Measurements from ENCODE around the gene NSL1. TPM values are rescaled to one million over a fixed set of nuclear protein-coding genes. Genes with fewer than 3 reads are reported as not detected.

The NSL1 gene
- total RNA-seq, 2 donors from 2014 or later = 41.8 to 44.9 TPM

DNA sequence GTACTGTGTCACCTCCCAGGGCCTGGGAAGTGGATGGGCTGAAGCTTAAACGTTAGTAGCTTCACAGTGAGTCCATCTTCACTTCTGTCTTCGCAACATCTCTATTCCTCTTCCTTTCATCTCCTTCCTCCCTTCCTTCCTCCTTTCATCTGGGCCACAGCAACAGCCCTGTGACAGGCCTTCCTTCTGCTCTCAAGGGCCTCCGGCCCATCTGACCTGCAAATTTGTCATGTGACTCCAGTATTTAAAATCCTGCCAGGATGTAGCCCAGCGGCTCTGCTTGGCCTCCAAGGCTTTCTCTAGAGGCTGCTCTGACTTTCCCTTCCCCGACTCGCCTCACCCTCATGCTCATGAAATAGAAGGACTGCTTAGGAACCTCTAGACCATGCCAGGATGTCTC is 81.0 kb downstream of the NSL1 start:
- ATAC-seq (replicated peaks in 1 of 2) = no peak
- Mint-ChIP-seq H3K4me1 (ENCODE audit: low read depth) (peaks cover 40% of the 10 kb centered on the region), H3K27ac (peak overlapping the region; percentile 12), H3K36me3 (ENCODE audit: insufficient read depth in 2 of 2) (peaks cover 1 to 2% of the 10 kb centered on the region in 2 donors), H3K4me3 (no peak overlapping the region), H3K27me3 (ENCODE audit: low read depth) (peaks cover under 1% of the 10 kb centered on the region), H3K9me3 (peaks cover 0 to under 1% of the 10 kb centered on the region in 2 donors)
- no peak for DNase-seq

DNA sequence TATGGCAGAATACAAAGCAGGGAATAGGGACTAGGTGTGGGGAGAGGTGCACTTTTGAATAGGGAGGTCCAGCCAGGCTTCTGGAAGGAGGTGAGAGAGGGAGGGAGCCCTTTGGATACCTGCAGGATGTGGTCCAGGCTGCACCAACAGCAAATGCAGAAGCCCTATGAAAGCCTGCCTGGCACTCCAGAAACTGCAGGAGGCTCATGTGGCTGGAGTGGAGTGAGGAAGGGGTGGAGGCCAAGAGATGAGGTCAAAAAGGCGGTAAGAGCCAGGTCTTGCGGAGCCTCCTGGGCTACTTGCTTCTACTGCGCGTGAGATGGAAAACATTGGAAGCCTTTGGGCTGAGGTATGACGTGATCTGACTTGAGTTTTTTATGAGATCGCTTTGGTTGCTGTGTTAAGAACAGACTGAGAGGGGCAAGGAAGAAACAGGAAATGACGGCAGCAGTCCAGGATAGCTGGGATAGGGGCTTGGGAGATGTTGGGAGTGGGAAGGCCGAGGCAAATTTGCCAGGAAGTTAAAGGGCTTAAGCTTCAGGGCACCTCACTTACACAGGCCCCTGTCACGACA is 87.5 kb downstream of the NSL1 start:
- Mint-ChIP-seq H3K27ac (peak overlapping the region; percentile 78), H3K36me3 (ENCODE audit: insufficient read depth in 2 of 2) (peaks cover 0 to 2% of the 10 kb centered on the region in 2 donors), H3K9me3 (no peaks in the 10 kb centered on the region), H3K4me3 (peak overlapping the region; percentile 18 to 96), H3K27me3 (ENCODE audit: low read depth) (peaks cover 7% of the 10 kb centered on the region), H3K4me1 (ENCODE audit: low read depth) (peaks cover 45% of the 10 kb centered on the region)
- DNase-seq (no peak), ATAC-seq (replicated peaks in 1 of 2) (no peak)

GRCh38 chr1:212702672-212703071 is 88.9 kb downstream of the NSL1 start:
- peaks cover 3 to 7% of the 10 kb centered on the region in 2 donors for H3K36me3 Mint-ChIP-seq (ENCODE audit: insufficient read depth in 2 of 2)
- no peaks in the 10 kb centered on the region for H3K9me3 Mint-ChIP-seq
- ATAC-seq (replicated peaks in 1 of 2) = no peak
- H3K27me3 Mint-ChIP-seq (ENCODE audit: low read depth) = peaks cover 7% of the 10 kb centered on the region
- H3K27ac Mint-ChIP-seq = peak overlapping the region; percentile 78
- peak overlapping the region; percentile 66 to 96 for H3K4me3 Mint-ChIP-seq
- no peak for DNase-seq
- H3K4me1 Mint-ChIP-seq (ENCODE audit: low read depth) = peaks cover 57% of the 10 kb centered on the region

DNA sequence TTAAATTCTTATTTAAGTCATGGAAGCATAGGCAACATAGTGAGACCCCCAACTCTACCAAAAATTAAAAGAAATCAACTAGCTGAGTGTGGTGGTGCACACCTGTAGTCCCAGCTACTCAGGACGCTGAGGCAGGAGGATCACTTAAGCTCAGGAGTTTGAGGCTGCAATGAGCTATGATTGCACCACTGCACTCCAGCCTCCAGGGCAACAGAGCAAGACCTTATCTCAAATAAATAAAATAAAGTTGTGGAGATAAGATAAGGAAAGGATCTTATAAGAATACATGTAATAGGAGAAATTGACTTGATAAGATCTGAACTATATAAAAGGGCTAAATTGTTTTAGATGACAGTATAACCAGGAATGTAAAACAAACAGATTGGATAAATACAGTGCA is 89.7 kb downstream of the NSL1 start:
- Mint-ChIP-seq H3K27me3 (ENCODE audit: low read depth) (peaks cover 7% of the 10 kb centered on the region), H3K4me3 (peak overlapping the region; percentile 89 to 96), H3K4me1 (ENCODE audit: low read depth) (peaks cover 65% of the 10 kb centered on the region), H3K27ac (peak overlapping the region; percentile 78), H3K36me3 (ENCODE audit: insufficient read depth in 2 of 2) (peaks cover 9 to 14% of the 10 kb centered on the region in 2 donors), H3K9me3 (no peaks in the 10 kb centered on the region)
- DNase-seq = no peak
- no peak for ATAC-seq (replicated peaks in 1 of 2)

- peaks cover 14 to 19% of the 10 kb centered on the region in 2 donors for H3K36me3 Mint-ChIP-seq (ENCODE audit: insufficient read depth in 2 of 2)
- DNase-seq (peak; percentile 59 to 60), ATAC-seq (replicated peaks in 1 of 2) (peak; percentile 15 to 27)
- peak overlapping the region; percentile 89 to 96 for H3K4me3 Mint-ChIP-seq
- no peaks in the 10 kb centered on the region for H3K9me3 Mint-ChIP-seq
- H3K4me1 Mint-ChIP-seq (ENCODE audit: low read depth) = peaks cover 72% of the 10 kb centered on the region
- peaks cover 7% of the 10 kb centered on the region for H3K27me3 Mint-ChIP-seq (ENCODE audit: low read depth)
- peak overlapping the region; percentile 78 for H3K27ac Mint-ChIP-seq
These were observed 90.4 kb downstream of the NSL1 start for GRCh38 chr1:212700892-212701819.

- peak; percentile 85 to 87 for DNase-seq
These were observed 91.2 kb downstream of the NSL1 start for GRCh38 chr1:212700223-212700891.

GRCh38 chr1:212699625-212700222 is 91.9 kb downstream of the NSL1 start, which contains the start of gene BATF3:
BATF3 (minus strand) TSS chr1:212699840; CDS start chr1:212699762, 78 bp downstream.
- H3K4me1 Mint-ChIP-seq (ENCODE audit: low read depth) = peaks cover 81% of the 10 kb centered on the region

More at GRCh38 chr1:212700223-212700891, 91.2 kb downstream of the NSL1 start:
- ATAC-seq (replicated peaks in 1 of 2) = peak; percentile 38 to 58
- Mint-ChIP-seq H3K4me3 (peak overlapping the region; percentile 89 to 96), H3K27ac (peak overlapping the region; percentile 78), H3K4me1 (ENCODE audit: low read depth) (peaks cover 80% of the 10 kb centered on the region), H3K9me3 (no peaks in the 10 kb centered on the region), H3K27me3 (ENCODE audit: low read depth) (peaks cover 7% of the 10 kb centered on the region), H3K36me3 (ENCODE audit: insufficient read depth in 2 of 2) (peaks cover 22 to 27% of the 10 kb centered on the region in 2 donors)

GRCh38 chr1:212699104-212699624 is 92.4 kb downstream of the NSL1 start:
- Mint-ChIP-seq H3K27me3 (ENCODE audit: low read depth) (peaks cover 5% of the 10 kb centered on the region), H3K27ac (peak overlapping the region; percentile 97), H3K4me1 (ENCODE audit: low read depth) (peaks cover 80% of the 10 kb centered on the region)

More at GRCh38 chr1:212699625-212700222, 91.9 kb downstream of the NSL1 start, which contains the start of gene BATF3:
- DNase-seq (peak in 1 of 2 donors; percentile 84), ATAC-seq (replicated peaks in 1 of 2) (peak; percentile 44 to 47)
- H3K9me3 Mint-ChIP-seq = no peaks in the 10 kb centered on the region
- H3K27ac Mint-ChIP-seq = peak within 1 kb of the TSS; percentile 97
- H3K27me3 Mint-ChIP-seq (ENCODE audit: low read depth) = peaks cover 7% of the 10 kb centered on the region
- peaks cover 27% of the 10 kb centered on the region in 2 donors for H3K36me3 Mint-ChIP-seq (ENCODE audit: insufficient read depth in 2 of 2)
- peak within 1 kb of the TSS; percentile 89 to 96 for H3K4me3 Mint-ChIP-seq

GRCh38 chr1:212698467-212699103 is 93.0 kb downstream of the NSL1 start:
- H3K9me3 Mint-ChIP-seq = no peaks in the 10 kb centered on the region
- peaks cover 29 to 37% of the 10 kb centered on the region in 2 donors for H3K36me3 Mint-ChIP-seq (ENCODE audit: insufficient read depth in 2 of 2)
- peaks cover 74% of the 10 kb centered on the region for H3K4me1 Mint-ChIP-seq (ENCODE audit: low read depth)
- H3K4me3 Mint-ChIP-seq = peak overlapping the region; percentile 89 to 96
- no peak for DNase-seq
- no peak for ATAC-seq (replicated peaks in 1 of 2)
- peak overlapping the region; percentile 97 for H3K27ac Mint-ChIP-seq
- H3K27me3 Mint-ChIP-seq (ENCODE audit: low read depth) = no peaks in the 10 kb centered on the region

More at GRCh38 chr1:212699104-212699624, 92.4 kb downstream of the NSL1 start:
- ATAC-seq (replicated peaks in 1 of 2) (peak; percentile 61 to 65), DNase-seq (peak; percentile 76 to 84)
- peaks cover 27 to 33% of the 10 kb centered on the region in 2 donors for H3K36me3 Mint-ChIP-seq (ENCODE audit: insufficient read depth in 2 of 2)
- H3K9me3 Mint-ChIP-seq = no peaks in the 10 kb centered on the region
- H3K4me3 Mint-ChIP-seq = peak overlapping the region; percentile 89 to 96

DNA sequence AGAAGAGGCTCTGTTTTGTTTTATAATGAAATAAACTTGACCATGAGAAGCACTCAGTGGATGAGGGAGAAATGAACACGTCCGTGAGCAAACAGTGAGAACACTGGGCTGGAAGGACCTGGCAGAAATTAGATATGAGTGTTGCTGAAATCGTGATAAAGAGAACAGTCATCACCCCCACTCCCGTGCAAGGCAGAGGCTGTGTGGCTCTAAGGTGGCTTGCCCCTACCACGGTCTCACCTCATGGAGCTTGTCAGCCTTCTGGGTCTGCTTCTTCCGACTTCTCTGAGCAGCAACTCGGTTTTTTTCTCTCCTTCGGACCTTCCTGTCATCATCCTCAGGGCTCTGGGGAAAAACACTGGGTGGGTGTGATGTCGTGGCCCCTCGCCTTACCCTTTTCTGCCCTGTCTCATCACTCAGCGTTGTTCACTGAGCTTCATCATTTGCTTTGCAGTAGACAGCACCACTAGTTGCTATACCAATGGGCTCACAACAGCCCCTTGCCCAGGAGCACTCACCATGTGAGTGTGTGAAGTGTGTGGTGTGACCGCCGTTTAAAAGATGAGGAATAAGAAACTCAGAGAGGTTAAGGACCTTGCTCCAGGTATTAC is 94.8 kb downstream of the NSL1 start:
- H3K27me3 Mint-ChIP-seq (ENCODE audit: low read depth) = no peaks in the 10 kb centered on the region
- H3K4me1 Mint-ChIP-seq (ENCODE audit: low read depth) = peaks cover 57% of the 10 kb centered on the region
- H3K36me3 Mint-ChIP-seq (ENCODE audit: insufficient read depth in 2 of 2) = peaks cover 34 to 52% of the 10 kb centered on the region in 2 donors
- DNase-seq (peak; percentile 45 to 65), ATAC-seq (replicated peaks in 1 of 2) (peak in 1 of 2 donors; percentile 10)
- no peaks in the 10 kb centered on the region for H3K9me3 Mint-ChIP-seq
- peak overlapping the region; percentile 97 for H3K27ac Mint-ChIP-seq
- H3K4me3 Mint-ChIP-seq = peak overlapping the region; percentile 89 to 96

- Mint-ChIP-seq H3K27ac (peak overlapping the region; percentile 64), H3K36me3 (ENCODE audit: insufficient read depth in 2 of 2) (peaks cover 33 to 59% of the 10 kb centered on the region in 2 donors), H3K4me1 (ENCODE audit: low read depth) (peaks cover 36% of the 10 kb centered on the region), H3K9me3 (no peaks in the 10 kb centered on the region), H3K27me3 (ENCODE audit: low read depth) (no peaks in the 10 kb centered on the region), H3K4me3 (peak overlapping the region; percentile 31 to 68)
- no peak for DNase-seq
- ATAC-seq (replicated peaks in 1 of 2) = no peak
These were observed 98.6 kb downstream of the NSL1 start for GRCh38 chr1:212692774-212693644.

Measured in activated T-cell treated with anti-CD3 and anti-CD28 coated beads, Interleukin-2, amount 50 U/mL, for 72 hours (primary cell).